Embryonic facial prominence (tissue), 1 donor: Measurements from ENCODE around the gene ISM2.

Experiments
- DNase-seq: peaks from one replicate; pipeline ENCODE4 v3.0.0-alpha.2; 2016; ENCODE audit errors: extremely low spot score

ISM2 gene

GRCh38 chr14:77469067-77469505 lies 29.5 kb downstream of the ISM2 start:
- no peak for DNase-seq

DNA sequence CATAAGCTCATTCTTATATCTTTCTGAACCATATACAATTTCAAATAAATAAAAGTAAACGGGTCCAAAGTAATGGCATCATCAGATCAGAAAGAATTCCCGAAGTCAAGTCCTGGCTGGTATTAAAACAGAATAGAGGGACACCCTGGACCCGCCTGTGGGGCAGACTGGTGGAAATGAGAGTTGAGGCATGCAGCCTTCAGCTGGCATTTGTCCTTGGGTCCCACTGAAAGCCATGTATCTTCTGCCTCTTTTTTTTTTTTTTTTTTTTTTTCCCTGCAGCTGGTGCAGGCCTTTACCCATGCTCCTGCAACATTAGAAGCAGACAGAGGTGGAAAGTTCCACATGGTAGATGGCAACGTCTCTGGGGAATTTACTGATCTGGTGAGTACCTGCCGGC lies 30.8 kb downstream of the ISM2 start:
- no peak for DNase-seq

- no peak for DNase-seq
These were observed 39.4 kb downstream of the ISM2 start for GRCh38 chr14:77459072-77459723.

- DNase-seq: no peak
These were observed 40.2 kb downstream of the ISM2 start for GRCh38 chr14:77458249-77458950.

- peak; percentile 99 for DNase-seq
These were observed 40.9 kb downstream of the ISM2 start, which contains the start of the genes AHSA1 and VIPAS39 for GRCh38 chr14:77457522-77458248. Gene AHSA1, plus strand, starts transcription at chr14:77458093. Its CDS starts 97 bp downstream, at chr14:77458190. Gene VIPAS39, minus strand, starts transcription at chr14:77457601. Its CDS starts 3,499 bp downstream, at chr14:77454102.

DNA sequence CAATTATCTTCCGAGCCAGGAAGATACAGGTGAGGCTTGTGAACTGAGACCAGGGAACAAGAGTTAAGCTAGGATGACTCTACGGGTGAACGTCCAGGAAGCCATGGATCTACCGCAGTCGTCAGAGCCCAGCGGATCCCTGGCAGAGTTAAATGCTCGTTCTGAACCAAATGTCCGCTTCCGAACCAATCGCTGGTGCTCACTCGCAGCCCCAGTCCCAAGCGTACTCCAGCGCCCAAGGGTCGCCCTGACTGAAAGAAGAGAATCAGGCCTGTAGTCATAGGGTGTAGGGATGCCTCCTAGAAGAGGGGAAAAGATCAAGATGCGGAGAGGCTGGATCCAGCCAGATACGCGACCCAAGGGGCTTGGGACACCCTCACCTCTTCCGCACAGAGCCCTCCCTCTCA lies 41.5 kb downstream of the ISM2 start:
- DNase-seq: no peak

- DNase-seq: no peak
These were observed 42.5 kb downstream of the ISM2 start for GRCh38 chr14:77455966-77456640.

DNA sequence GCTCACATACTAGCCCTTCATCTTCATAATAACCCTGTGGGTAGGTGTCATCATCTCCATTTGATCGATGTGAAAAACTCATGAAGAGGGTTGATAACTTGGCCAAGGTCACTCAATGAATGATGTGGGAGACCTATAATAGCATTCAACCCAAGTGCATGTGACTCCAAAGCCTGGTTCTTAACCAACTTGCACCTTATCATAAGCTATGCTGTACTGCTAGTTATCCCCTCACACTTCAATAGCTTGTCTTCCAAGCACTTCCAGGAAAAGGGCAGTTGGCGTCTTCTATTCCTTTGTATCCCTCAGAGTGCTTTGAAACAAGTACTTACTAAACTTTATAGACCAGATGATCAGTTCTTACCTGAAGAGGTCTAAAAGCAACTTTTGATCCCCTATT lies 56.4 kb downstream of the ISM2 start:
- DNase-seq: no peak

GRCh38 chr14:77439861-77440260 lies 58.8 kb downstream of the ISM2 start:
- no peak for DNase-seq

- no peak for DNase-seq
These were observed 60.0 kb downstream of the ISM2 start for GRCh38 chr14:77438596-77438995.

DNA sequence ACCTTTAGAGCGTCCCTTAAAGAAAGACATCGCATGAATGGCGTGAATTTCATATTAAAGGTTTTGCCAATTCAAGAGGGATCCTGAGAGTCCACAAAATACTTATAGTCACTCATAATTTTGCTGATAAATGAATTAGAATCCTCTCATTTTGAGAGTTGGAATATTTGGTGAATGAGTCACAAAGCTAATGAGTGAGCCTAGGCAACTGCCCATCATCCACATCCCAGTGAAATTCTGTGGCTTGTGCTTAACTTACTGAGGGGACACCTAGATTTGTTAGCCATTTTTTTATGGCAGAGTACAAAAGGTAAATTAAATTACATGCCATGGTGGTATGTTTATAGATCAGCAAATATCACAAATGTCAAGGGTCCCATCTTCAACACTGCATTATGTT lies 62.6 kb downstream of the ISM2 start:
- no peak for DNase-seq

- DNase-seq: no peak
These were observed 72.2 kb downstream of the ISM2 start for GRCh38 chr14:77426396-77426795.

- DNase-seq: no peak
These were observed 73.8 kb downstream of the ISM2 start for GRCh38 chr14:77424862-77425261.
